ENCODE results near the gene PRKCA.

- TF ChIP-seq CTCF (IDR thresholded peaks at IDR 0.05): no peak
- TF ChIP-seq, protein P1, sequence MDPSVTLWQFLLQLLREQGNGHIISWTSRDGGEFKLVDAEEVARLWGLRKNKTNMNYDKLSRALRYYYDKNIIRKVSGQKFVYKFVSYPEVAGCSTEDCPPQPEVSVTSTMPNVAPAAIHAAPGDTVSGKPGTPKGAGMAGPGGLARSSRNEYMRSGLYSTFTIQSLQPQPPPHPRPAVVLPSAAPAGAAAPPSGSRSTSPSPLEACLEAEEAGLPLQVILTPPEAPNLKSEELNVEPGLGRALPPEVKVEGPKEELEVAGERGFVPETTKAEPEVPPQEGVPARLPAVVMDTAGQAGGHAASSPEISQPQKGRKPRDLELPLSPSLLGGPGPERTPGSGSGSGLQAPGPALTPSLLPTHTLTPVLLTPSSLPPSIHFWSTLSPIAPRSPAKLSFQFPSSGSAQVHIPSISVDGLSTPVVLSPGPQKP (IDR thresholded peaks at IDR 0.05; ENCODE audit: low read depth, low read length): no peak
- no peak for TF ChIP-seq EP300 (IDR thresholded peaks at IDR 0.05)
Measured at GRCh38 chr17:66665194-66665593, 362.8 kb downstream of the PRKCA start.
